SH-SY5Y (cell line): ENCODE data around the gene MOB2.

Experiments used
- GATA2 ChIP-seq: IDR thresholded peaks from 2 replicates; pipeline ENCODE4 v1.6.1; 2011; ENCODE audit warnings: mild to moderate bottlenecking, low read depth, low read length
- GATA3 ChIP-seq: IDR thresholded peaks from 2 replicates; pipeline ENCODE4 v1.6.1; 2011; ENCODE audit warnings: low read depth, mild to moderate bottlenecking, low read length, moderate library complexity

- TF ChIP-seq GATA2 (no peak), GATA3 (no peak)
Observed at GRCh38 chr11:1435820-1436467, 50.6 kb downstream of the MOB2 start.
